OCI-M1 (cell line): Measurements from ENCODE around the gene PLA2G4B.

Experiments
- DNase-seq: peaks from one replicate; lab custom pipeline; 2025; lab: John Stamatoyannopoulos, UW

PLA2G4B gene

GRCh38 chr15:41886741-41887140 is 48.1 kb downstream of the PLA2G4B start:
- DNase-seq = no peak

DNA sequence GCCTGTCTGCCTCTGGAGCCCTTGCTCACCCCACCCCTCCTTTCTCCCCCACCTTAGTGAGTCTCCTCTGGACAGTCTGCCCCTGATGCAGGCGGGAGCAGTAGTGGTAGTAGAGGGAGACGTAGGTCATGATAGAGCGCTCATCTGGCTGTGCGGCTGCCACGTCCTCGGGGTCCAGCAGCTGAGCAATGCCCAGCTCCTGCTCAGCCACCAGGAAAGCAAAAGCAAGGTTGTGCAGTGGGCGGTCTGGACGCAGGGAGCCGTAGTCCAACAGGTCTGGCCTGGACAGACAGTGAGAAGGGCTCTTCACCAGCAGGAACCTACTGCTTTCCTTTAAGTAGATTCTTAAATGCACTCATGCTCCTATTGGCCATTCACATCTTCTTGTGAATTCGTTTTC is 48.5 kb downstream of the PLA2G4B start:
- no peak for DNase-seq

DNA sequence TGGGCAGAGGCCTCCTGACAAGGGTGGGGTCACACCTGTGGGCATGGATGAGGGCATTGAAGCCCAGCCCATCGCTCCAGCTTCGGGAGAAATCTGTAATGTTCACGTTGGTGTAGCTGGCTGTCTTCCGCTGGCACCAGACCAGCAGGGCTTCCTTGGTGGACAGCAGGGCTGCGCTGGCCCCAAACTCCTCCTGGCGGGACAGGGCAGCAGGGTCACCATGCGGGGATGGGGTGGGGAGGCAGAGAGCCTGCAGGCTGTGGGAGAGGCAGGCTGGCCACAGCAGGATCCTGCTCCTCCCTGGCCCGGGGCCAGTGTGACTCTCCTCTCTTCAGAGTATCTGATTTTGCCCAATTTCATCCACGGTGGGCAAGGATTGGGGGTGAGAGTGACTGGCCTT is 49.2 kb downstream of the PLA2G4B start:
- no peak for DNase-seq

DNA sequence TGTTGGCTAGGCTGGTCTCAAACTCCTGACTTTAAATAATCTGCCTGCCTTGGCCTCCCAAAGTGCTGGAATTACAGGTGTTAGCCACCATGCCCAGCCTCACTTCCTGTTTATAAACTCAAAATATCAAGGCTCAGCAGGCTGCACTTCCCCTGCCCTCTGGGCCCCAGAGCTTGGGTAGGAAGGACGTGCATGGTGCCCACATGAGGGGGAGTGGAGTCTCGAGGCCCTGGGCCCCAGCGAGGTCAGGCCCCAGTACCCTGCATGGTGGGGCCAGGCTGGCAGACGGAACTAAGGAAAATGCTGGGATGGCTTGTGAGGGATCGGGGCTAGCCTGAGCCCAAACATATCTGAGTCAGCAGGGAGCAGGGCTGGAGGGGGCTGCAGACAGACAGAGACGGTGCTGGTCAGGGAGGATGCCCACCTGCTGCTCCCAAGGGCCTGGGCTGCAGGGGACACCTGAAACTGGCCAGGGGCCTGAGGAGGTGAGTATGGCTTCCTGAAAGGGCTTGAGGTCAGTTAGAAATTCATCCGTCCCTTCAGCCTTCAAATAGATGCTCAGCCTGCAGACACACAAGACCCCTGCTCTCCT is 50.1 kb downstream of the PLA2G4B start:
- no peak for DNase-seq

DNA sequence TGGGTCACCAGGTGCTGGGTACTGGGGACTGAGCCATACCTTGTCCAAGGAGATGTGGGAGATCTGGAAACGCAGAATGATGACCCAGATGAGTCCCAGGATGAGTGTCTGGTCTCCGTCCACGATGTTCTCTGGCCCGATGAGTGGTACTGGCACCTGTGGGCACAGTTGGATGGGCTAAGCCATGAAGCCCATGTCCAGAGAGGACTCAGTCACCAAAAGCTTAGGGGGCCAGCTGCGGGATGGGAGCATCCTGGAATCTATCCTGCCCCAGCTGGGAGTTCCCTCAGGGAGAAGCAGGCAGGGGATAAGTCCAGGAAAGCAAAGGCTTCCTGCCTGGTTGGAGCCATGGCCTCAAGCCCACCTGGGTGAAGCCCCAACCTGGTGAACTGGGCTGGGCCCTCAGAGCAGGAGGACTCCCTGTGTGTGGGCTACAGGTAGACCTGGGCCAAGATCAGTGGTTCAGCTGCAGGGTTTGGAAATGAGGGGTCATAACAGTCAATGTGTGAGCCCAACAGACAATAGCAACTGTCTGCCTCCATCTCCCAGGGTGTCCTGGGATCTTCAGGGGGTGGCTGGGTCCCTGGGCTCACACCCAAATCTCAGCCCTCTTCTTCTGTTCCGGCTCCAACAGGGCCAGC is 51.5 kb downstream of the PLA2G4B start:
- no peak for DNase-seq

GRCh38 chr15:41891226-41891625 is 52.6 kb downstream of the PLA2G4B start:
- no peak for DNase-seq

DNA sequence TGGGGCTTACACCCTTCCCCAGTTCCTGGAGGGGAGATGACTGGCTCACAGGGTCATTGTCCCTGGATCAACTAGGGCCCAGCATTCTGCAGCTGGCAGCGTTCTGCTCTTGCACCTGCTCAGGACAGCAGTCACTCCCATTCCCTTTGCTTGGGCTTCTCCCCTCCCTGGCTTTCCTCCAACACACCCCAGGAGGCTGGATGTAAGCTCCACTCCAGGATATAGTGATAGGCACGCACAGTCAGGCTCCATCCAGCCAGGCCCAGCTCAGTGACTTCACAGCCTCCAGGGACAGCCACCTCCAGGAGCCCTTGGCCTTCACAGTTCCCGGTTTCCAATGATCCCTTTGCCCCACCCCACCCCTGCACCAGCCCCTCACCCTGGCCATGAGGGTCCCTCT is 53.3 kb downstream of the PLA2G4B start:
- no peak for DNase-seq

GRCh38 chr15:41892621-41893421 is 54.2 kb downstream of the PLA2G4B start:
- no peak for DNase-seq

- DNase-seq = no peak
Measured at GRCh38 chr15:41893422-41894250, 55.0 kb downstream of the PLA2G4B start, which contains the start of gene SPTBN5. Gene SPTBN5, minus strand, starts transcription at chr15:41894053. Its CDS starts 556 bp downstream, at chr15:41893497.

DNA sequence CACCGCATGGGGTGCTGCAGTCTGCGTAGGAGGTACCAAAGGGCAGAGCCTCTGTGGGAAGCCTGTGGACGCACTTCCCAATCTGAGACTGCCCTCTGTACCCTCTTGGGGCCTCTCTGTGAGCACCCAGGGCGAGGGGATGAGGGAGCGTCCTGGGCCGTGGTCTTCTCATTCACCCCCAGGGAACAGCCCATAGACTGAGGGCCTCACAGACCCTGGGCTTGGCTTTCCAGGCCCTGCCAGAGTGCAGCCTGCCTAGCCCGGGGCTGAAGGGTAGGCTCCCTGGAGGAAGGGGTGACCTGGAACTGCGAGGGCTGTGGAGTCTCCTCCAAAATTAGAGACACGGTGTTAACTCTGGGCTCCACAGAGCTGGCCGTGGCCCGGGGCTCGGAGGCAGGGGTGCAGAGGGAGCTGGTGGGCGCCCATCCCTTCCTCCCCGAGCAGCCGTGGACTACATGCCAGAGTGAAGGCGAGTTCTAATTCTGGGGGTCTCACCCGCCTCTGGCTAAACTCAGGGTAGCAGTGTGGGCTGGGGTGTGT is 55.7 kb downstream of the PLA2G4B start:
- no peak for DNase-seq

GRCh38 chr15:41894791-41895463 is 56.3 kb downstream of the PLA2G4B start:
- DNase-seq = no peak

GRCh38 chr15:41895491-41895890 is 56.8 kb downstream of the PLA2G4B start:
- no peak for DNase-seq

- no peak for DNase-seq
Measured at GRCh38 chr15:41895957-41896356, 57.3 kb downstream of the PLA2G4B start.

- no peak for DNase-seq
Measured at GRCh38 chr15:41896566-41896965, 57.9 kb downstream of the PLA2G4B start.

- DNase-seq = no peak
Measured at GRCh38 chr15:41897363-41897799, 58.7 kb downstream of the PLA2G4B start.
